ENCODE data around the gene OR7G2.

DNA sequence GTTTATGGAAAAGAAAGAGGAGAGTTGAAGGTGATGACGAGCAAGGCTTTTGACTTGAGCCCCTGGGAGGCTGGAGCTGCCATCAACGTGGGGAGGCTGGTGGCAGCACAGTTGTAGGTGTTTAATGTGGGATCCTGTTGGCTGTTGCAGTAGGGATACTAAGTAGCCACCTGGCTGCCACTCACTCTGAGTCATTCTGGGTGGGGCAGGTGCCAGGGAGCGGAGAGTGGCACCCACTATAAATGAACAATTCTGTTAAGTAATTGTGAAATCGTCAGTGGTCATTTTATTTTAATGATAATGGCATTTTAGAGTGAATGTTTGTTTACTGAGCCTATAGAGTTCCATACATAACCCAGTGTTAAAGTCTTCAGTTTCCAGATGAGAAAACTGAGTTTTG lies 42.7 kb upstream of the OR7G2 start:
- TF ChIP-seq, protein P1, sequence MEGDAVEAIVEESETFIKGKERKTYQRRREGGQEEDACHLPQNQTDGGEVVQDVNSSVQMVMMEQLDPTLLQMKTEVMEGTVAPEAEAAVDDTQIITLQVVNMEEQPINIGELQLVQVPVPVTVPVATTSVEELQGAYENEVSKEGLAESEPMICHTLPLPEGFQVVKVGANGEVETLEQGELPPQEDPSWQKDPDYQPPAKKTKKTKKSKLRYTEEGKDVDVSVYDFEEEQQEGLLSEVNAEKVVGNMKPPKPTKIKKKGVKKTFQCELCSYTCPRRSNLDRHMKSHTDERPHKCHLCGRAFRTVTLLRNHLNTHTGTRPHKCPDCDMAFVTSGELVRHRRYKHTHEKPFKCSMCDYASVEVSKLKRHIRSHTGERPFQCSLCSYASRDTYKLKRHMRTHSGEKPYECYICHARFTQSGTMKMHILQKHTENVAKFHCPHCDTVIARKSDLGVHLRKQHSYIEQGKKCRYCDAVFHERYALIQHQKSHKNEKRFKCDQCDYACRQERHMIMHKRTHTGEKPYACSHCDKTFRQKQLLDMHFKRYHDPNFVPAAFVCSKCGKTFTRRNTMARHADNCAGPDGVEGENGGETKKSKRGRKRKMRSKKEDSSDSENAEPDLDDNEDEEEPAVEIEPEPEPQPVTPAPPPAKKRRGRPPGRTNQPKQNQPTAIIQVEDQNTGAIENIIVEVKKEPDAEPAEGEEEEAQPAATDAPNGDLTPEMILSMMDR (IDR thresholded peaks at IDR 0.05), result no peak
- TF ChIP-seq CREB1 (CRISPR knock-in tag; IDR thresholded peaks at IDR 0.05), result no peak
- TF ChIP-seq, protein P2, sequence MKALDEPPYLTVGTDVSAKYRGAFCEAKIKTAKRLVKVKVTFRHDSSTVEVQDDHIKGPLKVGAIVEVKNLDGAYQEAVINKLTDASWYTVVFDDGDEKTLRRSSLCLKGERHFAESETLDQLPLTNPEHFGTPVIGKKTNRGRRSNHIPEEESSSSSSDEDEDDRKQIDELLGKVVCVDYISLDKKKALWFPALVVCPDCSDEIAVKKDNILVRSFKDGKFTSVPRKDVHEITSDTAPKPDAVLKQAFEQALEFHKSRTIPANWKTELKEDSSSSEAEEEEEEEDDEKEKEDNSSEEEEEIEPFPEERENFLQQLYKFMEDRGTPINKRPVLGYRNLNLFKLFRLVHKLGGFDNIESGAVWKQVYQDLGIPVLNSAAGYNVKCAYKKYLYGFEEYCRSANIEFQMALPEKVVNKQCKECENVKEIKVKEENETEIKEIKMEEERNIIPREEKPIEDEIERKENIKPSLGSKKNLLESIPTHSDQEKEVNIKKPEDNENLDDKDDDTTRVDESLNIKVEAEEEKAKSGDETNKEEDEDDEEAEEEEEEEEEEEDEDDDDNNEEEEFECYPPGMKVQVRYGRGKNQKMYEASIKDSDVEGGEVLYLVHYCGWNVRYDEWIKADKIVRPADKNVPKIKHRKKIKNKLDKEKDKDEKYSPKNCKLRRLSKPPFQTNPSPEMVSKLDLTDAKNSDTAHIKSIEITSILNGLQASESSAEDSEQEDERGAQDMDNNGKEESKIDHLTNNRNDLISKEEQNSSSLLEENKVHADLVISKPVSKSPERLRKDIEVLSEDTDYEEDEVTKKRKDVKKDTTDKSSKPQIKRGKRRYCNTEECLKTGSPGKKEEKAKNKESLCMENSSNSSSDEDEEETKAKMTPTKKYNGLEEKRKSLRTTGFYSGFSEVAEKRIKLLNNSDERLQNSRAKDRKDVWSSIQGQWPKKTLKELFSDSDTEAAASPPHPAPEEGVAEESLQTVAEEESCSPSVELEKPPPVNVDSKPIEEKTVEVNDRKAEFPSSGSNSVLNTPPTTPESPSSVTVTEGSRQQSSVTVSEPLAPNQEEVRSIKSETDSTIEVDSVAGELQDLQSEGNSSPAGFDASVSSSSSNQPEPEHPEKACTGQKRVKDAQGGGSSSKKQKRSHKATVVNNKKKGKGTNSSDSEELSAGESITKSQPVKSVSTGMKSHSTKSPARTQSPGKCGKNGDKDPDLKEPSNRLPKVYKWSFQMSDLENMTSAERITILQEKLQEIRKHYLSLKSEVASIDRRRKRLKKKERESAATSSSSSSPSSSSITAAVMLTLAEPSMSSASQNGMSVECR (CRISPR knock-in tag; IDR thresholded peaks at IDR 0.05; ENCODE audit: borderline replicate concordance), result no peak
- TF ChIP-seq, protein P3, sequence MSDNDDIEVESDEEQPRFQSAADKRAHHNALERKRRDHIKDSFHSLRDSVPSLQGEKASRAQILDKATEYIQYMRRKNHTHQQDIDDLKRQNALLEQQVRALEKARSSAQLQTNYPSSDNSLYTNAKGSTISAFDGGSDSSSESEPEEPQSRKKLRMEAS (CRISPR knock-in tag; IDR thresholded peaks at IDR 0.05), result no peak
- TF ChIP-seq, protein P4, sequence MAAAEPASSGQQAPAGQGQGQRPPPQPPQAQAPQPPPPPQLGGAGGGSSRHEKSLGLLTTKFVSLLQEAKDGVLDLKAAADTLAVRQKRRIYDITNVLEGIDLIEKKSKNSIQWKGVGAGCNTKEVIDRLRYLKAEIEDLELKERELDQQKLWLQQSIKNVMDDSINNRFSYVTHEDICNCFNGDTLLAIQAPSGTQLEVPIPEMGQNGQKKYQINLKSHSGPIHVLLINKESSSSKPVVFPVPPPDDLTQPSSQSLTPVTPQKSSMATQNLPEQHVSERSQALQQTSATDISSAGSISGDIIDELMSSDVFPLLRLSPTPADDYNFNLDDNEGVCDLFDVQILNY (CRISPR knock-in tag; IDR thresholded peaks at IDR 0.05), result no peak
- TF ChIP-seq, protein P5, sequence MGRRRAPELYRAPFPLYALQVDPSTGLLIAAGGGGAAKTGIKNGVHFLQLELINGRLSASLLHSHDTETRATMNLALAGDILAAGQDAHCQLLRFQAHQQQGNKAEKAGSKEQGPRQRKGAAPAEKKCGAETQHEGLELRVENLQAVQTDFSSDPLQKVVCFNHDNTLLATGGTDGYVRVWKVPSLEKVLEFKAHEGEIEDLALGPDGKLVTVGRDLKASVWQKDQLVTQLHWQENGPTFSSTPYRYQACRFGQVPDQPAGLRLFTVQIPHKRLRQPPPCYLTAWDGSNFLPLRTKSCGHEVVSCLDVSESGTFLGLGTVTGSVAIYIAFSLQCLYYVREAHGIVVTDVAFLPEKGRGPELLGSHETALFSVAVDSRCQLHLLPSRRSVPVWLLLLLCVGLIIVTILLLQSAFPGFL (CRISPR knock-in tag; IDR thresholded peaks at IDR 0.05; ENCODE audit: borderline replicate concordance), result no peak
- no peak for TF ChIP-seq FOXJ3 (CRISPR knock-in tag; IDR thresholded peaks at IDR 0.05; ENCODE audit: borderline replicate concordance)
